HEK293 (cell line): Measurements from ENCODE around the gene TOR3A.
A peak's percentile ranks its signal among the peaks of the same experiment; 100 is the strongest.

Experiments
- CTCF ChIA-PET: fragments of 350-600 bp; formaldehyde crosslinking; extraction: SDS; loops from one replicate; lab custom pipeline; 2021; ENCODE audit warnings: antibody characterized with exemption; lab: Yijun Ruan, JAX
- POLR2A ChIA-PET: fragments of 300-600 bp; formaldehyde crosslinking; extraction: SDS; loops from one replicate; lab custom pipeline; 2020; ENCODE audit warnings: antibody characterized with exemption, inconsistent platforms; lab: Yijun Ruan, JAX
- H3K27ac ChIP-seq: fragments of 200-500 bp; sonication (Bioruptor generic); 2 replicates; pipeline ENCODE4 v1.5.1; 2014; ENCODE audit warnings: low read depth, low read length, control low read depth, inconsistent platforms; ENCODE audit errors: extremely low read depth
- H3K36me3 ChIP-seq, 2 experiments: fragments of 200-500 bp in 1 of 2; sonication (Bioruptor generic) in 1 of 2; 1 replicate in 1 of 2; 2 replicates in 1 of 2; pipeline ENCODE4 v1.5.1; 2014 to 2017; ENCODE audit warnings: inconsistent platforms in 2 of 2, low read length in 2 of 2; ENCODE audit not compliant: control insufficient read depth in 2 of 2, insufficient read depth in 1 of 2
- H3K4me1 ChIP-seq: fragments of 200-500 bp; sonication (Bioruptor generic); 2 replicates; pipeline ENCODE4 v1.5.1; 2014; ENCODE audit warnings: mild to moderate bottlenecking, low read length, inconsistent platforms; ENCODE audit not compliant: control insufficient read depth, insufficient read depth
- H3K4me3 ChIP-seq: 2 replicates; pipeline ENCODE4 v1.5.1; 2011; ENCODE audit warnings: low read depth, mild to moderate bottlenecking, control low read depth, low read length, moderate library complexity
- H3K9me3 ChIP-seq: fragments of 200-500 bp; sonication (Bioruptor generic); 2 replicates; pipeline ENCODE4 v1.5.1; 2014; ENCODE audit warnings: low read depth, low read length, inconsistent platforms; ENCODE audit not compliant: control insufficient read depth, insufficient read depth
- GFI1B ChIP-seq: fragments of 450-650 bp; formaldehyde crosslinking; IDR thresholded peaks from 2 replicates; pipeline ENCODE4 v1.5.1; 2016; ENCODE audit warnings: missing biosample characterization, missing genetic modification characterization
- HOXC10 ChIP-seq: sonication (generic); formaldehyde crosslinking; IDR thresholded peaks from 2 replicates; pipeline ENCODE4 v1.8.1; 2023; ENCODE audit warnings: mild to moderate bottlenecking, missing genetic modification reagents
- KLF1 ChIP-seq: fragments of 450-650 bp; formaldehyde crosslinking; IDR thresholded peaks from 2 replicates; pipeline ENCODE4 v1.5.1; 2016; ENCODE audit warnings: missing biosample characterization, missing genetic modification characterization
- KLF9 ChIP-seq: fragments of 450-650 bp; formaldehyde crosslinking; IDR thresholded peaks from 2 replicates; pipeline ENCODE4 v1.5.1; 2016; ENCODE audit warnings: missing biosample characterization, missing genetic modification characterization, low read depth
- MZF1 ChIP-seq: fragments of 450-650 bp; formaldehyde crosslinking; IDR thresholded peaks from 2 replicates; pipeline ENCODE4 v1.5.1; 2017; ENCODE audit warnings: missing biosample characterization, missing genetic modification characterization, borderline replicate concordance
- OSR2 ChIP-seq: fragments of 450-650 bp; formaldehyde crosslinking; IDR thresholded peaks from 2 replicates; pipeline ENCODE4 v1.5.1; 2016; ENCODE audit warnings: missing biosample characterization, missing genetic modification characterization
- YY2 ChIP-seq: fragments of 450-650 bp; formaldehyde crosslinking; IDR thresholded peaks from 2 replicates; pipeline ENCODE4 v1.5.1; 2016; ENCODE audit warnings: missing biosample characterization, missing genetic modification characterization
- ZFP3 ChIP-seq: fragments of 450-650 bp; formaldehyde crosslinking; IDR thresholded peaks from 2 replicates; pipeline ENCODE4 v1.5.1; 2016; ENCODE audit warnings: low read depth, missing biosample characterization, missing genetic modification characterization
- ZFP37 ChIP-seq: fragments of 450-650 bp; formaldehyde crosslinking; IDR thresholded peaks from 2 replicates; pipeline ENCODE4 v1.5.1; 2016; ENCODE audit warnings: missing biosample characterization, missing genetic modification characterization
- ZFP41 ChIP-seq: fragments of 450-650 bp; formaldehyde crosslinking; IDR thresholded peaks from 2 replicates; pipeline ENCODE4 v1.5.1; 2016; ENCODE audit warnings: missing biosample characterization, missing genetic modification characterization, borderline replicate concordance
- ZNF10 ChIP-seq: fragments of 450-650 bp; formaldehyde crosslinking; IDR thresholded peaks from 2 replicates; pipeline ENCODE4 v1.5.1; 2017; ENCODE audit warnings: missing biosample characterization, missing genetic modification characterization
- ZNF121 ChIP-seq: fragments of 450-650 bp; formaldehyde crosslinking; IDR thresholded peaks from 2 replicates; pipeline ENCODE4 v1.5.1; 2016; ENCODE audit warnings: missing biosample characterization, missing genetic modification characterization
- ZNF132 ChIP-seq: fragments of 450-650 bp; formaldehyde crosslinking; IDR thresholded peaks from 2 replicates; pipeline ENCODE4 v1.5.1; 2017; ENCODE audit warnings: missing biosample characterization, missing genetic modification characterization, borderline replicate concordance
- ZNF175 ChIP-seq: fragments of 450-650 bp; formaldehyde crosslinking; IDR thresholded peaks from 2 replicates; pipeline ENCODE4 v1.5.1; 2016; ENCODE audit warnings: missing biosample characterization, missing genetic modification characterization
- ZNF18 ChIP-seq: fragments of 450-650 bp; formaldehyde crosslinking; IDR thresholded peaks from 2 replicates; pipeline ENCODE4 v1.5.1; 2016; ENCODE audit warnings: missing biosample characterization, missing genetic modification characterization
- ZNF19 ChIP-seq: fragments of 450-650 bp; formaldehyde crosslinking; IDR thresholded peaks from 2 replicates; pipeline ENCODE4; 2016; ENCODE audit warnings: missing biosample characterization, missing genetic modification characterization, low read depth
- ZNF214 ChIP-seq: fragments of 450-650 bp; formaldehyde crosslinking; IDR thresholded peaks from 2 replicates; pipeline ENCODE4 v1.5.1; 2017; ENCODE audit warnings: missing biosample characterization, mild to moderate bottlenecking, missing genetic modification characterization, borderline replicate concordance
- ZNF223 ChIP-seq: fragments of 450-650 bp; formaldehyde crosslinking; IDR thresholded peaks from 2 replicates; pipeline ENCODE4 v1.5.1; 2016; ENCODE audit warnings: missing biosample characterization, missing genetic modification characterization
- ZNF239 ChIP-seq: fragments of 450-650 bp; formaldehyde crosslinking; IDR thresholded peaks from 2 replicates; pipeline ENCODE4 v1.5.1; 2016; ENCODE audit warnings: missing biosample characterization, missing genetic modification characterization
- ZNF248 ChIP-seq: fragments of 450-650 bp; formaldehyde crosslinking; IDR thresholded peaks from 2 replicates; pipeline ENCODE4 v1.5.1; 2017; ENCODE audit warnings: missing biosample characterization, missing genetic modification characterization
- ZNF266 ChIP-seq: fragments of 450-650 bp; formaldehyde crosslinking; IDR thresholded peaks from 2 replicates; pipeline ENCODE4 v1.5.1; 2016; ENCODE audit warnings: missing biosample characterization, missing genetic modification characterization, low read depth
- ZNF311 ChIP-seq: fragments of 450-650 bp; formaldehyde crosslinking; IDR thresholded peaks from 2 replicates; pipeline ENCODE4 v1.5.1; 2017; ENCODE audit warnings: missing biosample characterization, missing genetic modification characterization, borderline replicate concordance
- ZNF366 ChIP-seq: fragments of 450-650 bp; formaldehyde crosslinking; conservative IDR thresholded peaks from 2 replicates; pipeline ENCODE4 v1.5.1; 2016; ENCODE audit warnings: missing biosample characterization, missing genetic modification characterization
- ZNF398 ChIP-seq: fragments of 450-650 bp; formaldehyde crosslinking; IDR thresholded peaks from 2 replicates; pipeline ENCODE4 v1.5.1; 2017; ENCODE audit warnings: missing biosample characterization, missing genetic modification characterization
- ZNF404 ChIP-seq: fragments of 450-650 bp; formaldehyde crosslinking; IDR thresholded peaks from 2 replicates; pipeline ENCODE4 v1.5.1; 2017; ENCODE audit warnings: missing biosample characterization, missing genetic modification characterization
- ZNF530 ChIP-seq: fragments of 450-650 bp; formaldehyde crosslinking; IDR thresholded peaks from 2 replicates; pipeline ENCODE4 v1.5.1; 2016; ENCODE audit warnings: low read depth, missing biosample characterization, missing genetic modification characterization
- ZNF610 ChIP-seq: fragments of 450-650 bp; formaldehyde crosslinking; IDR thresholded peaks from 2 replicates; pipeline ENCODE4 v1.5.1; 2016; ENCODE audit warnings: missing biosample characterization, missing genetic modification characterization, borderline replicate concordance
- ZNF623 ChIP-seq: fragments of 450-650 bp; formaldehyde crosslinking; IDR thresholded peaks from 2 replicates; pipeline ENCODE4 v1.5.1; 2016; ENCODE audit warnings: missing biosample characterization, missing genetic modification characterization
- ZNF629 ChIP-seq: fragments of 450-650 bp; formaldehyde crosslinking; IDR thresholded peaks from 2 replicates; pipeline ENCODE4 v1.5.1; 2017; ENCODE audit warnings: missing biosample characterization, missing genetic modification characterization
- ZNF747 ChIP-seq: fragments of 450-650 bp; formaldehyde crosslinking; IDR thresholded peaks from 2 replicates; pipeline ENCODE4 v1.5.1; 2016; ENCODE audit warnings: missing biosample characterization, missing genetic modification characterization
- ZSCAN30 ChIP-seq: fragments of 450-650 bp; IDR thresholded peaks from 2 replicates; pipeline ENCODE4 v1.5.1; 2018; ENCODE audit warnings: missing biosample characterization, mild to moderate bottlenecking, missing genetic modification characterization, moderate library complexity
- TF ChIP-seq, protein P1 (sequence below): fragments of 450-650 bp; formaldehyde crosslinking; IDR thresholded peaks from 2 replicates; pipeline ENCODE4 v1.5.1; 2016; ENCODE audit warnings: missing biosample characterization, missing genetic modification characterization
- TF ChIP-seq, protein P2 (sequence below): fragments of 450-650 bp; IDR thresholded peaks from 2 replicates; pipeline ENCODE4 v1.5.1; 2018; ENCODE audit warnings: missing biosample characterization, mild to moderate bottlenecking, missing genetic modification characterization

TOR3A gene

GRCh38 chr1:179082333-179082998 lies 596 bp downstream of the TOR3A start:
- peak overlapping the region; percentile 82 for H3K27ac ChIP-seq
- no peaks in the 10 kb centered on the region for H3K4me1 ChIP-seq
- peak overlapping the region; percentile 91 for H3K4me3 ChIP-seq
- CTCF ChIA-PET: interaction anchor here (0.5 to 1.5 kb wide), 6 partner anchors 103 to 1175 kb away, joined by 3 to 5 read pairs (median 3); no protein-coding TSS in a partner anchor
- POLR2A ChIA-PET: interaction anchor here (0.6 to 2.1 kb wide), 3 partner anchors 9 to 55 kb away, joined by 3 to 15 read pairs (median 4); no protein-coding TSS in a partner anchor
- no peaks in the 10 kb centered on the region for H3K9me3 ChIP-seq
- H3K36me3 ChIP-seq: peaks cover 0 to 24% of the 10 kb centered on the region in 2 experiments; a peak in 2 of 3 replicates
- TF ChIP-seq KLF1 (peak; percentile 67; the same call in 1 of the 2 replicates), ZNF121 (tag by site-specific recombination) (no peak), ZNF610 (tag by site-specific recombination) (no peak), ZNF311 (tag by site-specific recombination) (no peak), ZFP37 (no peak; the same call in 1 of the 2 replicates), ZSCAN30 (tag by site-specific recombination) (0 out of 2 replicates have a peak, but pooled peaks have one; percentile 3), ZNF398 (tag by site-specific recombination) (no peak; the same call in 1 of the 2 replicates), ZNF239 (no peak), OSR2 (tag by site-specific recombination) (no peak), GFI1B (tag by site-specific recombination) (no peak), ZFP41 (tag by site-specific recombination) (no peak), ZNF248 (tag by site-specific recombination) (no peak), ZNF19 (tag by site-specific recombination) (no peak), ZNF747 (tag by site-specific recombination) (no peak), KLF9 (tag by site-specific recombination) (0 out of 2 replicates have a peak, but pooled peaks have one; percentile 2), ZNF404 (no peak), ZNF366 (tag by site-specific recombination) (no peak), ZNF18 (tag by site-specific recombination) (no peak), ZNF629 (tag by site-specific recombination) (no peak), ZNF10 (tag by site-specific recombination) (no peak), ZNF223 (tag by site-specific recombination) (no peak), ZNF623 (tag by site-specific recombination) (no peak), HOXC10 (CRISPR knock-in tag) (no peak), YY2 (tag by site-specific recombination) (no peak), ZNF530 (tag by site-specific recombination) (no peak), ZNF266 (no peak), ZFP3 (tag by site-specific recombination) (no peak), ZNF175 (no peak), MZF1 (tag by site-specific recombination) (no peak), ZNF132 (tag by site-specific recombination) (no peak), ZNF214 (no peak)
- TF ChIP-seq, protein P1, sequence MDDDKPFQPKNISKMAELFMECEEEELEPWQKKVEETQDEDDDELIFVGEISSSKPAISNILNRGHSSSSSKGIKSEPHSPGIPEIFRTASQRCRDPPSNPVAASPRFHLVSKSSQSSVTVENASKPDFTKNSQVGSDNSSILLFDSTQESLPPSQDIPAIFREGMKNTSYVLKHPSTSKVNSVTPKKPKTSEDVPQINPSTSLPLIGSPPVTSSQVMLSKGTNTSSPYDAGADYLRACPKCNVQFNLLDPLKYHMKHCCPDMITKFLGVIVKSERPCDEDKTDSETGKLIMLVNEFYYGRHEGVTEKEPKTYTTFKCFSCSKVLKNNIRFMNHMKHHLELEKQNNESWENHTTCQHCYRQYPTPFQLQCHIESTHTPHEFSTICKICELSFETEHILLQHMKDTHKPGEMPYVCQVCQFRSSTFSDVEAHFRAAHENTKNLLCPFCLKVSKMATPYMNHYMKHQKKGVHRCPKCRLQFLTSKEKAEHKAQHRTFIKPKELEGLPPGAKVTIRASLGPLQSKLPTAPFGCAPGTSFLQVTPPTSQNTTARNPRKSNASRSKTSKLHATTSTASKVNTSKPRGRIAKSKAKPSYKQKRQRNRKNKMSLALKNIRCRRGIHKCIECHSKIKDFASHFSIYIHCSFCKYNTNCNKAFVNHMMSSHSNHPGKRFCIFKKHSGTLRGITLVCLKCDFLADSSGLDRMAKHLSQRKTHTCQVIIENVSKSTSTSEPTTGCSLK (tag by site-specific recombination): no peak
- TF ChIP-seq, protein P2, sequence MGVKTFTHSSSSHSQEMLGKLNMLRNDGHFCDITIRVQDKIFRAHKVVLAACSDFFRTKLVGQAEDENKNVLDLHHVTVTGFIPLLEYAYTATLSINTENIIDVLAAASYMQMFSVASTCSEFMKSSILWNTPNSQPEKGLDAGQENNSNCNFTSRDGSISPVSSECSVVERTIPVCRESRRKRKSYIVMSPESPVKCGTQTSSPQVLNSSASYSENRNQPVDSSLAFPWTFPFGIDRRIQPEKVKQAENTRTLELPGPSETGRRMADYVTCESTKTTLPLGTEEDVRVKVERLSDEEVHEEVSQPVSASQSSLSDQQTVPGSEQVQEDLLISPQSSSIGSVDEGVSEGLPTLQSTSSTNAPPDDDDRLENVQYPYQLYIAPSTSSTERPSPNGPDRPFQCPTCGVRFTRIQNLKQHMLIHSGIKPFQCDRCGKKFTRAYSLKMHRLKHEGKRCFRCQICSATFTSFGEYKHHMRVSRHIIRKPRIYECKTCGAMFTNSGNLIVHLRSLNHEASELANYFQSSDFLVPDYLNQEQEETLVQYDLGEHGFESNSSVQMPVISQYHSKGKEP (tag by site-specific recombination): no peak
